ENCODE results near the gene OSMR. TPM values are rescaled to one million over a fixed set of nuclear protein-coding genes. Genes with fewer than 3 reads are reported as not detected.

Gene OSMR
- polyA plus RNA-seq, 1 experiment = 43.4 TPM

- DNase-seq (ENCODE audit: low read depth) = no peak
- no peaks in the 10 kb centered on the region for H3K27me3 ChIP-seq (ENCODE audit: control insufficient read depth, insufficient read depth, low read length)
- H3K36me3 ChIP-seq (ENCODE audit: control insufficient read depth, insufficient read depth, low read length) = peaks cover 12% of the 10 kb centered on the region
- POLR2A ChIA-PET = no interaction called here
- H3K4me3 ChIP-seq (ENCODE audit: low read depth, low read length) = no peak overlapping the region
- TF ChIP-seq CTCF (IDR thresholded peaks at IDR 0.05; ENCODE audit: insufficient read depth, low read depth, low read length) = no peak
- CTCF ChIA-PET = no interaction called here
Observed at GRCh38 chr5:38899936-38900335, 54.1 kb downstream of the OSMR start.

GRCh38 chr5:38905516-38905915 lies 59.7 kb downstream of the OSMR start:
- TF ChIP-seq CTCF (IDR thresholded peaks at IDR 0.05; ENCODE audit: insufficient read depth, low read depth, low read length) = no peak
- Histone ChIP-seq H3K27me3 (ENCODE audit: control insufficient read depth, insufficient read depth, low read length) (no peaks in the 10 kb centered on the region), H3K4me3 (ENCODE audit: low read depth, low read length) (no peak overlapping the region), H3K36me3 (ENCODE audit: control insufficient read depth, insufficient read depth, low read length) (peaks cover 23% of the 10 kb centered on the region)
- CTCF ChIA-PET = interaction anchor here (0.9 to 1.1 kb wide), 2 partner anchors 17 to 25 kb away, joined by 3 read pairs; no protein-coding TSS in a partner anchor
- POLR2A ChIA-PET = no interaction called here
- DNase-seq (ENCODE audit: low read depth) = no peak

- Histone ChIP-seq H3K27me3 (ENCODE audit: control insufficient read depth, insufficient read depth, low read length) (no peaks in the 10 kb centered on the region), H3K4me3 (ENCODE audit: low read depth, low read length) (no peak overlapping the region), H3K36me3 (ENCODE audit: control insufficient read depth, insufficient read depth, low read length) (peaks cover 23% of the 10 kb centered on the region)
- no peak for DNase-seq (ENCODE audit: low read depth)
- POLR2A ChIA-PET = no interaction called here
- CTCF ChIA-PET = interaction anchor here (0.5 to 0.9 kb wide), 2 partner anchors 26 to 202 kb away, joined by 3 read pairs; no protein-coding TSS in a partner anchor
- no peak for TF ChIP-seq CTCF (IDR thresholded peaks at IDR 0.05; ENCODE audit: insufficient read depth, low read depth, low read length)
Observed at GRCh38 chr5:38906503-38906902, 60.7 kb downstream of the OSMR start.

- ChIA-PET POLR2A (no interaction called here), CTCF (interaction anchor here (1.4 kb wide), 1 partner anchor 80 kb away, joined by 3 read pairs; no protein-coding TSS in a partner anchor)
- Histone ChIP-seq H3K36me3 (ENCODE audit: control insufficient read depth, insufficient read depth, low read length) (peaks cover 19% of the 10 kb centered on the region), H3K27me3 (ENCODE audit: control insufficient read depth, insufficient read depth, low read length) (no peaks in the 10 kb centered on the region), H3K4me3 (ENCODE audit: low read depth, low read length) (no peak overlapping the region)
- TF ChIP-seq CTCF (IDR thresholded peaks at IDR 0.05; ENCODE audit: insufficient read depth, low read depth, low read length) = no peak
- no peak for DNase-seq (ENCODE audit: low read depth)
Observed at GRCh38 chr5:38911933-38912332, 66.1 kb downstream of the OSMR start.

- CTCF ChIA-PET = interaction anchor here (1.0 to 2.0 kb wide), 2 partner anchors 8 to 12 kb away, joined by 3 to 6 read pairs; no protein-coding TSS in a partner anchor
Observed at GRCh38 chr5:38913714-38914113, 67.9 kb downstream of the OSMR start.

More at GRCh38 chr5:38913714-38914113, 67.9 kb downstream of the OSMR start:
- no peak for DNase-seq (ENCODE audit: low read depth)
- TF ChIP-seq CTCF (IDR thresholded peaks at IDR 0.05; ENCODE audit: insufficient read depth, low read depth, low read length) = no peak
- Histone ChIP-seq H3K36me3 (ENCODE audit: control insufficient read depth, insufficient read depth, low read length) (peaks cover 14% of the 10 kb centered on the region), H3K27me3 (ENCODE audit: control insufficient read depth, insufficient read depth, low read length) (no peaks in the 10 kb centered on the region), H3K4me3 (ENCODE audit: low read depth, low read length) (no peak overlapping the region)
- POLR2A ChIA-PET = no interaction called here
